Measurements from ENCODE around the gene GNL3.
"Not testable (repeated sequence)": the region's sequence is repeated elsewhere in the genome, so short reads cannot be mapped to it uniquely, and the experiment has no call there.

Gene GNL3

DNA sequence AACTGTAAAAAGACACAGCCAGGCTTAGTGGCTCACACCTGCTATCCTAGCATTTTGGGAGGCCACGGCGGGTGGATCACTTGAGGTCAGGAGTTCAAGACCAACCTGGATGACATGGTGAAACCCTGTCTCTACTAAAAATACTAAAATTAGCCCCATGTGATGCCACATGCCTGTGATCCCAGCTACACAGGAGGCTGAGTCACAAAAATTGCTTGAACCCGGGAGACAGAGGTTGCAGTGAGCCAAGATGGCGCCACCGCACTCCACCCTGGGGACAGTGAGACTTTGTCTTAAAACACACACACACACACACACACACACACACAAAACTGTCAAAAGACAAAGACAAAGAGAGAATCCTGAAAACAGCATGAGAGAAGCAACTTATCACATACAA, 38.1 kb downstream of the GNL3 start:
- no peak overlapping the region for H4K91ac ChIP-seq (ENCODE audit: low read length)
- no peak overlapping the region for H2BK15ac ChIP-seq (ENCODE audit: low read depth, poor library complexity, severe bottlenecking)
- 95% methylated on average over 5 of the region's 5 CpGs for WGBS
- H3K4me1 ChIP-seq (ENCODE audit: control insufficient read depth, insufficient read depth, low read depth, low read length) = no peaks in the 10 kb centered on the region
- H3K36me3 ChIP-seq (ENCODE audit: control insufficient read depth in 1 of 2, insufficient read depth in 2 of 2, low read depth in 1 of 2, low read length in 2 of 2) = peaks cover 8 to 15% of the 10 kb centered on the region in 2 experiments
- no peak overlapping the region for H2AK5ac ChIP-seq (ENCODE audit: low read length, severe bottlenecking)
- no peak overlapping the region for H2BK12ac ChIP-seq (ENCODE audit: low read length in 2 of 2)
- no peak overlapping the region for H2BK120ac ChIP-seq (ENCODE audit: low read depth, low read length)
- H3K23ac ChIP-seq (ENCODE audit: low read length in 2 of 2) = no peak overlapping the region
- no peak overlapping the region for H4K8ac ChIP-seq (ENCODE audit: low read length)
- no peak overlapping the region for H3K18ac ChIP-seq (ENCODE audit: low read depth in 1 of 2, low read length in 2 of 2)
- H2BK5ac ChIP-seq (ENCODE audit: low read depth, low read length, poor library complexity, severe bottlenecking) = no peak overlapping the region
- no peak for DNase-seq
- no peak overlapping the region for H3K9ac ChIP-seq (ENCODE audit: low read length)
- H3K4me2 ChIP-seq (ENCODE audit: low read length, poor library complexity, severe bottlenecking) = no peak overlapping the region
- peaks cover 17% of the 10 kb centered on the region for H3K9me3 ChIP-seq (ENCODE audit: control insufficient read depth, low read length)
- no peak overlapping the region for H2AFZ ChIP-seq (ENCODE audit: low read depth, low read length)
- H3K4me3 ChIP-seq (ENCODE audit: insufficient read depth in 1 of 2, low read depth in 1 of 2, low read length in 2 of 2) = no peak overlapping the region
- H3K14ac ChIP-seq (ENCODE audit: low read length in 2 of 2) = no peak overlapping the region
- H3K4ac ChIP-seq (ENCODE audit: low read depth in 1 of 2, low read length in 2 of 2) = no peak overlapping the region
- peaks cover 3% of the 10 kb centered on the region for H3K79me1 ChIP-seq (replicated peaks; ENCODE audit: low read length, poor library complexity, severe bottlenecking)
- no peaks in the 10 kb centered on the region for H3K27me3 ChIP-seq (ENCODE audit: control insufficient read depth in 1 of 2, insufficient read depth in 1 of 2, low read length in 2 of 2)
- H3K27ac ChIP-seq (ENCODE audit: low read length, poor library complexity, severe bottlenecking) = no peak overlapping the region

DNA sequence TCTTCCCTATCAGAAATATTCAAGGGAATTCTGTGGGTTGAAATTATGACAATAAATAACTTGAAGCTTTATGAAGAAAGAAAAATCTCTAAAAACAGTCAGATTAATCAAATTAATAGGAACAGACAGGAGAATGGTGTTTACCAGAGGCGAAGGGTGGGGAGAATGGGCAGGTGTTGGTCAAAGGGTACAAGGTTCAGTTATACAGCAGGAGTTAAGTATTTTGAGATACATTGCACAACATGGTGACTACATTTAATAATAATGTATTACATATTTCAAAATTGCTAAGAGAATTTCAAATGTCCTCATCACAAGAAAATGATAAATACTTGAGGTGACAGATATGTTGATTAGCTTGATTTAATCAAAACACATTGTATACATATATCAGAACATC, 38.7 kb downstream of the GNL3 start:
- H3K14ac ChIP-seq (ENCODE audit: low read length in 2 of 2) = no peak overlapping the region
- no peak overlapping the region for H3K4ac ChIP-seq (ENCODE audit: low read depth in 1 of 2, low read length in 2 of 2)
- 100% methylated on average over 1 of the region's 1 CpG for WGBS
- no peak overlapping the region for H2AK5ac ChIP-seq (ENCODE audit: low read length, severe bottlenecking)
- H3K9me3 ChIP-seq (ENCODE audit: control insufficient read depth, low read length) = peaks cover 15% of the 10 kb centered on the region
- H2BK12ac ChIP-seq (ENCODE audit: low read length in 2 of 2) = no peak overlapping the region
- no peak for DNase-seq
- H2BK120ac ChIP-seq (ENCODE audit: low read depth, low read length) = no peak overlapping the region
- H3K4me1 ChIP-seq (ENCODE audit: control insufficient read depth, insufficient read depth, low read depth, low read length) = no peaks in the 10 kb centered on the region
- peaks cover 3% of the 10 kb centered on the region for H3K79me1 ChIP-seq (replicated peaks; ENCODE audit: low read length, poor library complexity, severe bottlenecking)
- no peak overlapping the region for H3K18ac ChIP-seq (ENCODE audit: low read depth in 1 of 2, low read length in 2 of 2)
- H3K23ac ChIP-seq (ENCODE audit: low read length in 2 of 2) = no peak overlapping the region
- H3K27me3 ChIP-seq (ENCODE audit: control insufficient read depth in 1 of 2, insufficient read depth in 1 of 2, low read length in 2 of 2) = no peaks in the 10 kb centered on the region
- H4K91ac ChIP-seq (ENCODE audit: low read length) = no peak overlapping the region
- H4K8ac ChIP-seq (ENCODE audit: low read length) = no peak overlapping the region
- peaks cover 5 to 15% of the 10 kb centered on the region in 2 experiments for H3K36me3 ChIP-seq (ENCODE audit: control insufficient read depth in 1 of 2, insufficient read depth in 2 of 2, low read depth in 1 of 2, low read length in 2 of 2)
- no peak overlapping the region for H2BK15ac ChIP-seq (ENCODE audit: low read depth, poor library complexity, severe bottlenecking)
- H2AFZ ChIP-seq (ENCODE audit: low read depth, low read length) = no peak overlapping the region
- no peak overlapping the region for H2BK5ac ChIP-seq (ENCODE audit: low read depth, low read length, poor library complexity, severe bottlenecking)
- no peak overlapping the region for H3K9ac ChIP-seq (ENCODE audit: low read length)
- H3K4me2 ChIP-seq (ENCODE audit: low read length, poor library complexity, severe bottlenecking) = no peak overlapping the region
- no peak overlapping the region for H3K27ac ChIP-seq (ENCODE audit: low read length, poor library complexity, severe bottlenecking)
- no peak overlapping the region for H3K4me3 ChIP-seq (ENCODE audit: insufficient read depth in 1 of 2, low read depth in 1 of 2, low read length in 2 of 2)

GRCh38 chr3:52728753-52729152, 42.9 kb downstream of the GNL3 start:
- not testable (repeated sequence) for H3K18ac ChIP-seq (ENCODE audit: low read depth in 1 of 2, low read length in 2 of 2); DNase-seq; H3K27me3 ChIP-seq (ENCODE audit: control insufficient read depth in 1 of 2, insufficient read depth in 1 of 2, low read length in 2 of 2); H3K9ac ChIP-seq (ENCODE audit: low read length); H2BK15ac ChIP-seq (ENCODE audit: low read depth, poor library complexity, severe bottlenecking); H3K4ac ChIP-seq (ENCODE audit: low read depth in 1 of 2, low read length in 2 of 2); H2AK5ac ChIP-seq (ENCODE audit: low read length, severe bottlenecking); H2BK5ac ChIP-seq (ENCODE audit: low read depth, low read length, poor library complexity, severe bottlenecking); H4K8ac ChIP-seq (ENCODE audit: low read length); H3K4me2 ChIP-seq (ENCODE audit: low read length, poor library complexity, severe bottlenecking); H3K79me1 ChIP-seq (replicated peaks; ENCODE audit: low read length, poor library complexity, severe bottlenecking); H4K91ac ChIP-seq (ENCODE audit: low read length); H3K4me3 ChIP-seq (ENCODE audit: insufficient read depth in 1 of 2, low read depth in 1 of 2, low read length in 2 of 2); H3K23ac ChIP-seq (ENCODE audit: low read length in 2 of 2); H2BK12ac ChIP-seq (ENCODE audit: low read length in 2 of 2); H3K27ac ChIP-seq (ENCODE audit: low read length, poor library complexity, severe bottlenecking); H3K4me1 ChIP-seq (ENCODE audit: control insufficient read depth, insufficient read depth, low read depth, low read length); H2AFZ ChIP-seq (ENCODE audit: low read depth, low read length); H2BK120ac ChIP-seq (ENCODE audit: low read depth, low read length); H3K14ac ChIP-seq (ENCODE audit: low read length in 2 of 2)
- Histone ChIP-seq H3K9me3 (ENCODE audit: control insufficient read depth, low read length) (peaks cover 40% of the 10 kb centered on the region), H3K36me3 (ENCODE audit: control insufficient read depth in 1 of 2, insufficient read depth in 2 of 2, low read depth in 1 of 2, low read length in 2 of 2) (peaks cover 23 to 41% of the 10 kb centered on the region in 2 experiments)
- WGBS = no CpG with 5 or more reads among the region's 3 CpGs

GRCh38 chr3:52730681-52731080, 44.8 kb downstream of the GNL3 start:
- no peak overlapping the region for H3K4me2 ChIP-seq (ENCODE audit: low read length, poor library complexity, severe bottlenecking)
- no peaks in the 10 kb centered on the region for H3K4me1 ChIP-seq (ENCODE audit: control insufficient read depth, insufficient read depth, low read depth, low read length)
- H3K14ac ChIP-seq (ENCODE audit: low read length in 2 of 2) = no peak overlapping the region
- H3K79me1 ChIP-seq (replicated peaks; ENCODE audit: low read length, poor library complexity, severe bottlenecking) = no peaks in the 10 kb centered on the region
- DNase-seq = no peak
- H3K18ac ChIP-seq (ENCODE audit: low read depth in 1 of 2, low read length in 2 of 2) = no peak overlapping the region
- no peak overlapping the region for H3K23ac ChIP-seq (ENCODE audit: low read length in 2 of 2)
- H4K91ac ChIP-seq (ENCODE audit: low read length) = no peak overlapping the region
- no peaks in the 10 kb centered on the region for H3K27me3 ChIP-seq (ENCODE audit: control insufficient read depth in 1 of 2, insufficient read depth in 1 of 2, low read length in 2 of 2)
- H3K9me3 ChIP-seq (ENCODE audit: control insufficient read depth, low read length) = peaks cover 53% of the 10 kb centered on the region
- no peak overlapping the region for H2AK5ac ChIP-seq (ENCODE audit: low read length, severe bottlenecking)
- no peak overlapping the region for H2BK12ac ChIP-seq (ENCODE audit: low read length in 2 of 2)
- H3K36me3 ChIP-seq (ENCODE audit: control insufficient read depth in 1 of 2, insufficient read depth in 2 of 2, low read depth in 1 of 2, low read length in 2 of 2) = peaks cover 27 to 59% of the 10 kb centered on the region in 2 experiments
- no peak overlapping the region for H2BK120ac ChIP-seq (ENCODE audit: low read depth, low read length)
- no peak overlapping the region for H3K4ac ChIP-seq (ENCODE audit: low read depth in 1 of 2, low read length in 2 of 2)
- H4K8ac ChIP-seq (ENCODE audit: low read length) = no peak overlapping the region
- H2BK5ac ChIP-seq (ENCODE audit: low read depth, low read length, poor library complexity, severe bottlenecking) = no peak overlapping the region
- no peak overlapping the region for H2AFZ ChIP-seq (ENCODE audit: low read depth, low read length)
- H3K9ac ChIP-seq (ENCODE audit: low read length) = no peak overlapping the region
- H2BK15ac ChIP-seq (ENCODE audit: low read depth, poor library complexity, severe bottlenecking) = no peak overlapping the region
- H3K27ac ChIP-seq (ENCODE audit: low read length, poor library complexity, severe bottlenecking) = no peak overlapping the region
- no peak overlapping the region for H3K4me3 ChIP-seq (ENCODE audit: insufficient read depth in 1 of 2, low read depth in 1 of 2, low read length in 2 of 2)

All from mesenchymal stem cell (in vitro differentiated cells and primary cell).